Kidney epithelial cell (primary cell): ENCODE data around the gene RAVER1. TPM values are rescaled to one million over a fixed set of nuclear protein-coding genes. Genes with fewer than 3 reads are reported as not detected.

Experiments
- DNase-seq: peaks from one replicate; pipeline ENCODE4 v3.0.0-alpha.2; 2010; ENCODE audit warnings: low read depth
- H3K27me3 ChIP-seq: 2 replicates; pipeline ENCODE4 v1.6.0; 2011; ENCODE audit warnings: low read length; ENCODE audit not compliant: control insufficient read depth, insufficient read depth
- H3K36me3 ChIP-seq: 2 replicates; pipeline ENCODE4 v1.5.1; 2011; ENCODE audit warnings: low read length; ENCODE audit not compliant: control insufficient read depth, insufficient read depth
- H3K4me3 ChIP-seq: 2 replicates; pipeline ENCODE4 v1.5.1; 2011; ENCODE audit warnings: low read depth, mild to moderate bottlenecking, control low read depth, low read length
- total RNA-seq: library from RNA; depleted of rRNA; stranded (reverse); fragments of >200 nt; gene quantifications from 2 replicates; pipeline ENCODE4 v1.2.3, GENCODE V29; 2015
- TF ChIP-seq, protein P1 (sequence below): IDR thresholded peaks from 2 replicates; pipeline ENCODE4 v1.5.1; 2011; ENCODE audit warnings: mild to moderate bottlenecking, moderate library complexity, low read length, control low read depth, inconsistent platforms; ENCODE audit not compliant: insufficient read depth, poor library complexity, severe bottlenecking

Gene RAVER1
- total RNA-seq, 1 donor from 2014 or later = 32.9 TPM

DNA sequence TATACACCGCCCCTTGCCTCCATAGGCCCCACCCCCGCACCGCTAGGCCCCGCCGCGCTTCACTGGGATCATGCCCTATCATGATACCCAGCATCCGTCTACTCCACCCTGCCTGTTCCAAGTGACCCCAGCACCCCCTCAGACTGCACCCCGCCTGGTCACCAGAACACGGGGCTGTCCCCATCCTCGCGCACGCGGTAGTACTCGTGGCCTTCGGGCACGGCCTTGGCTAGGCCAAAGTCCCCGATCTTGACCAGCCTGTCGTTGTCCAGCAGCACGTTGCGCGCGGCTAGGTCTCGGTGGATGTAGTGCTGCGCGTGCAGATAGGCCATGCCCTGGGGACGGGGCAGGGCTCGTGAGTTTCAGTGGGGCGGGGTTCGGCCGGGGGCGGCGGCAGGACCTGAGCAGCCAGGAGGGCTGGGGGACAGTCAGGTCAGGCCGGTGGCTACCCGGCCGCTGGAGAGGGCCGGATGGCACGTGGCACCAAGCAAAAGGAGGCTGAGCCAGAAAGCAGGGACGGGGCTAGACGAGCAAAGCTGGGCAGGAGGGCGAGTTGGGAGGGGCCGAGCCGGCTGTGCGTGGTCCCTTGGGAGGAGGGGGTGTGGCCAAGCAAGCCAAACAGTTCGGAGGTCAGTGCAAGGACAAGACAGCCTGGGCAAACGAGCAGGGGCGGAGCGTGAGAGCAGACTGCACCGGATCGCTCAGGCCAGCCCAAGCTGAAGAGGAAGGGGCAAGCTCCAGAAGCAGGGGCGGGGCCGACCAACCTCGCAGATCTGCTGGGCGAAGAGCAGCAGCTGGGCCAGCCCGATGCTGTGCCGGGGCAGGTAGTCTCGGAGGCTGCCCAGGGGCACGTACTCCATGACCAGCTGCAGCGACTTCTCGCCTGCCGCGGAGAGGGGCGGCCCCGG is 19.7 kb upstream of the RAVER1 start:
- TF ChIP-seq, protein P1, sequence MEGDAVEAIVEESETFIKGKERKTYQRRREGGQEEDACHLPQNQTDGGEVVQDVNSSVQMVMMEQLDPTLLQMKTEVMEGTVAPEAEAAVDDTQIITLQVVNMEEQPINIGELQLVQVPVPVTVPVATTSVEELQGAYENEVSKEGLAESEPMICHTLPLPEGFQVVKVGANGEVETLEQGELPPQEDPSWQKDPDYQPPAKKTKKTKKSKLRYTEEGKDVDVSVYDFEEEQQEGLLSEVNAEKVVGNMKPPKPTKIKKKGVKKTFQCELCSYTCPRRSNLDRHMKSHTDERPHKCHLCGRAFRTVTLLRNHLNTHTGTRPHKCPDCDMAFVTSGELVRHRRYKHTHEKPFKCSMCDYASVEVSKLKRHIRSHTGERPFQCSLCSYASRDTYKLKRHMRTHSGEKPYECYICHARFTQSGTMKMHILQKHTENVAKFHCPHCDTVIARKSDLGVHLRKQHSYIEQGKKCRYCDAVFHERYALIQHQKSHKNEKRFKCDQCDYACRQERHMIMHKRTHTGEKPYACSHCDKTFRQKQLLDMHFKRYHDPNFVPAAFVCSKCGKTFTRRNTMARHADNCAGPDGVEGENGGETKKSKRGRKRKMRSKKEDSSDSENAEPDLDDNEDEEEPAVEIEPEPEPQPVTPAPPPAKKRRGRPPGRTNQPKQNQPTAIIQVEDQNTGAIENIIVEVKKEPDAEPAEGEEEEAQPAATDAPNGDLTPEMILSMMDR = no peak
- no peak for DNase-seq
- H3K36me3 ChIP-seq = peaks cover 4% of the 10 kb centered on the region
- no peaks in the 10 kb centered on the region for H3K27me3 ChIP-seq
- no peak overlapping the region for H3K4me3 ChIP-seq

DNA sequence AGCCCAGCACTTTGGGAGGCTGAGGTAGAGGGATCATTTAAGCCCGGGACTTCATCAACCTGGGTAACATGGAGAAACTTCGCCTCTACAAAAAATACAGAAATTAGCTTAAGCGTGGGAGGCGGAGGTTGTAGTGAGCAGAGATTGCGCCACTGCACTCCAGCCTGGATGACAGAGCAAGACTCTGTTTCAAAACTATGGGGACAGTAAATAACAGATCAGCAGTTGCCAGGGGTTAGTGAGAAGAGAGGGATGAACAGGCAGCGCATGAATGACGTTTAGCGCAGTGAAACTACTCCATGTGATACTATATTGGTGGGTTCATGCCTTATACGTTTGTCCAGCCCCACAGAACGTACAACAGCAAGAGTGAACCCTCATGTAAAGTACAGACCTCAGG is 13.2 kb upstream of the RAVER1 start:
- Histone ChIP-seq H3K36me3 (no peaks in the 10 kb centered on the region), H3K27me3 (no peaks in the 10 kb centered on the region), H3K4me3 (no peak overlapping the region)
- TF ChIP-seq, protein P1 = no peak
- DNase-seq = no peak

DNA sequence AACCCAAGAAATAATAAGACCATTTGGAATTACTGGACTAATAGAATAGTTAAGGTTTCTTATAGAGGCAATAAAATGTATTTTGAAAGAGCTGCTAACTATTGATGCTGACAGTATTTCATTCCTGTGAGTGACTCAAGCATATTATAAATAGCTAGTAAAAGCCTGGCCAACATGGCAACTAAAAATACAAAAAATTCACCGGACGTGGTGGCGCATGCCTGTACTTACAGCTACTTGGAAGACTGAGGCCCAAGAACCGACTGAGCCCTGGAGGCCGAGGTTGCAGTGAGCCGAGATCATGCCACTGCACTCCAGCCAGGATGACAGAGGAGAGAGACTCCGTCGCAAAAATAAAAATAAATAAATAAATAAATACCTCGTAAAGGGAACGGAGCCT is 11.5 kb upstream of the RAVER1 start:
- Histone ChIP-seq H3K27me3 (no peaks in the 10 kb centered on the region), H3K36me3 (no peaks in the 10 kb centered on the region), H3K4me3 (no peak overlapping the region)
- DNase-seq = no peak
- TF ChIP-seq, protein P1 = no peak

DNA sequence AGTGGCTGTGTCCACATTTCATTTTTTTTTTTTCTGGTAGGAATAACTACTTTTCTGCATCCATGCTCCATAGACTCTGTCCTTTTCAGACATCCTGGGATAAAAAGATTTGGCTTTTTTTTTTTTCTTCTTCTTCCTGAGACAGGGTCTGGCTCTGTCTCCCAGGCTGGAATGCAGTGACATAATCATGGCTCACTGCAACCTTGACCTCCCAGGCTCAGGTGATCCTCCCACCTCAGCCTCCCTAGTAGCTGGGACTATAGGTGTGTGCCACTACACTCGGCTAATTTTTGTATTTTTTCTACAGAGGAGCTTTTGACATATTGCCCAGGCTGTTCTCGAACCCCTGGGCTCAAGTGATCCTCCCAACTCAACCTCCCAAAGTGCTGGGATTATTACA is 10.2 kb upstream of the RAVER1 start:
- TF ChIP-seq, protein P1 = no peak
- Histone ChIP-seq H3K27me3 (no peaks in the 10 kb centered on the region), H3K36me3 (no peaks in the 10 kb centered on the region), H3K4me3 (no peak overlapping the region)
- DNase-seq = no peak

DNA sequence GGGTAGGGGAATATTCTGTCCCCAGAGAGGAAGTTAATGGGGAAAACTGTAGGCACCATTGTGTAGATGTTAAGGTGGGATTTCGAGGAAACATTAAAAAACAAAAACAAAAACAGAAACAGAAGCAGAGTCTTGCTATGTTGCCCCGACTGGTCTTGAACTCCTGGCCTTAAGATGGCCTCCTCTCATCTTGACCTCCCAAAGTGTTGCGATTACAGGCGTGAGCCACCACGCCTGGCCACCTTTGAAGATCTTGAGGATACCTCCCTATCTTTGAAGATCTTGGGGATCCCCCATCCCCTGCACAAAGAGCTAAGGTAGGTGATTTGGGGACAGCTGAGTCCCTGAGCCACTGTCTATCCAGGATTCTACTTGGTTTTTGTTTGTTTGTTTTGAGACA is 6.6 kb upstream of the RAVER1 start:
- Histone ChIP-seq H3K27me3 (no peaks in the 10 kb centered on the region), H3K36me3 (no peaks in the 10 kb centered on the region), H3K4me3 (no peak overlapping the region)
- no peak for DNase-seq
- TF ChIP-seq, protein P1 = no peak
